NCI-H1417 treated with DMSO at 0.1 percent for 48 hours (cell line): Measurements from ENCODE around the gene FHL1.
"Not testable (repeated sequence)": the region's sequence is repeated elsewhere in the genome, so short reads cannot be mapped to it uniquely, and the experiment has no call there.

Source experiments
- DNase-seq: peaks from one replicate; lab custom pipeline; 2025; lab: John Stamatoyannopoulos, UW

FHL1 gene

DNA sequence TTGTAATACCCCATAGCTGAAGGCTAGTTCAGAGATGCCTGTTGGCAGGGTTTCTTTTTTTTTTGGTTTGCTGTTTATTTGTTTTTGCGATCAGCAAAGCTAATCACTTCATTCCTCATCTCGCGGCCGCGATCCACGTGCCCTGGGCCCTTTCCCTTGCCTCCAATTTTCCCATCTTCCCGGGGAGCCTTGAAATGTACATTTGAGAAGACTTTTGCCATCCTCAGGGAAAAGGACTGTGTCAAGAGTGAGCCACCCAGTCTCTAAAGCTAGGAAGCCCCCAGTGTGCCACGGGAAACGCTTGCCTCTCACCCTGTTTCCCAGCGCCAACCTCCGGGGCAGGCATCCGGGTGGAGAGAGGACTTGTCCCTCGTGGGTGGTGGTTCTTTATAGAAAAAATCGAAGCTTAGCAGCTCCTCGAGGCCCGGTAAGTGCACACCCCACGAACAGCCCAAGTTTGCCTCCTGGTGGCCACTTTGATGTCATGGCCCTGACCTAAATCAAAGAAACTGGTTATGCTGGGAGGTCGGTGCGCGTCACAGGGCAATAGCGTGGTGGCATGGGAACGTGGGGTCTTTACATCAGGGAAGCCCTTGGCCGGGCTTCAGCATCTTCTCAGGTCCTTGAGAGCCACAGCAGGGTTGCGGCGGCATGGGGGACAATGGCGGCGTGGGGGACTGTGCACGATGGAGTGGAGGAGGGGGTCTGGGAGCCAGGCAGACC is 61.8 kb downstream of the FHL1 start:
- DNase-seq = no peak

GRCh38 chrX:136209751-136210150 is 62.4 kb downstream of the FHL1 start:
- DNase-seq = no peak

GRCh38 chrX:136210243-136210642 is 62.9 kb downstream of the FHL1 start:
- DNase-seq = no peak

DNA sequence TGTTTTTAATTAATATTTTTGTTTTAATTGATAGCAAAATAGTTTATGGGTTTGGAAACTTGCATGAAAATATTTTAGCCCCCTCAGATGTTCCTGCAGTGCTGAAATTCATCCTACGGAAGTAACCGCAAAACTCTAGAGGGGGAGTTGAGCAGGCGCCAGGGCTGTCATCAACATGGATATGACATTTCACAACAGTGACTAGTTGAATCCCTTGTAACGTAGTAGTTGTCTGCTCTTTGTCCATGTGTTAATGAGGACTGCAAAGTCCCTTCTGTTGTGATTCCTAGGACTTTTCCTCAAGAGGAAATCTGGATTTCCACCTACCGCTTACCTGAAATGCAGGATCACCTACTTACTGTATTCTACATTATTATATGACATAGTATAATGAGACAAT is 63.5 kb downstream of the FHL1 start:
- no peak for DNase-seq

DNA sequence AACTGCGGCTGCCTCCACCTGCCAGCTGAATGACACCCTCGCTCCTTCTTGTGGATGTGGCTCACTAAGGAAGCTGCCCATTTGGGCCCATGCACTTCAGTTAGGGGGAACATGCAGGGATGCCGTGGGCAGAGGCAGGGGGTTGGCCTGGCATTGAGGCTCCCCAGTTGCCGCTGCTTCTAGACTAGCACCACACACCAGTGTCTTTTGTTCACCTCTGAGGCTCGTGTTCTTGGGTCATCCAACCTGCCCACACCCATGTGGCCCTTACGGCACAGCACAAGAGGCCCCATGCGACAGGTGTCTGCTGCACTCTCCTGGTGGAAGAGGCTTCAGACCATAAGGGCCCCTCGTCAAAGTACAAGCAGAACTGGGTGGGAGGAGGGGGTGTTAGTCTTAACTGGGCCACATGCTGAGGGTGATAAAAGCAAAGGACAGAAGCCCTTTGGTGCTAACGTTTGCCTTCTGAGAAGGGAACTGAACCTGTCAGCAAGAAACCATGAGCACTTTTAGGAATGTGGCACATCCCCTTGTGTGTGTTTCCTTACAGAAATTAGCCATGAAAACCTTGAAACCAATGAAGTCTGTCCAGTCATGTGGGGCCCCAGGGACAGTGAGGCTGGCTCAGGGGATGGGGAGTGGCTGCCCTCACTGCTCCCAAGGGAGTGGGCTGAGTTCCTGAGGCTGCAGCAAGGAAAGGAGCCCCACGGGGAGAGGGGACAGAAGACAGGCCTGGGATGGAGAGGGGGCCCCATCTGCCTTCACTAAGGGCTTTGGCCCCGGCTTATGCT is 64.6 kb downstream of the FHL1 start:
- DNase-seq = no peak

DNA sequence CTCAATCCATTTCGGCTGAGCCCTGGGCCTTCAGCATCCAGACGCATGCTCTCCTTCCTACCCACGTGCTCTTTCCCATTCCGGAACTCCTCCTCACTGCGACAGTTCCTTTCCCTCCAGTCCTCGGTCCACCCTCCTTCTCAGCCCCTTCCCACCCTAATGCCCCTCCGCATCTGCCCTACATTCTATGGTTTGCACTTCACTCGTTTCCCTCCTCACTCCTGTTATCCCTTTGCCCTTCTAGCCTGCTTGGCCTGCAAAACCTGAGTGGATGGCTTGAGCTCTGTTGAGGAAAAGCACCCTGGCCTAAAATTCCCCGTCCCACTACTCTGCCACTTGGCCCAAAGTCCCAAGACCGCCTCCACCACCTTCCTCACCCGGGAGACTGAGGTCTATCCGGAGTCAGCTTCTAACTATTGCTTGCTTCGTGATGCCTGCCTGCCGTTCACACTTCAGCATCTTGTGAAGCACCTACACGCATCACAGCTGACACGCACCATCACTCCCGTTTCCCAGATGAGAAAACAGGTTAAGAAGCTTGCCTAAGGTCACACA is 65.3 kb downstream of the FHL1 start:
- no peak for DNase-seq

- DNase-seq = no peak
Measured at GRCh38 chrX:136214551-136214950, 67.2 kb downstream of the FHL1 start.

- DNase-seq = no peak
Measured at GRCh38 chrX:136215559-136215958, 68.2 kb downstream of the FHL1 start.

DNA sequence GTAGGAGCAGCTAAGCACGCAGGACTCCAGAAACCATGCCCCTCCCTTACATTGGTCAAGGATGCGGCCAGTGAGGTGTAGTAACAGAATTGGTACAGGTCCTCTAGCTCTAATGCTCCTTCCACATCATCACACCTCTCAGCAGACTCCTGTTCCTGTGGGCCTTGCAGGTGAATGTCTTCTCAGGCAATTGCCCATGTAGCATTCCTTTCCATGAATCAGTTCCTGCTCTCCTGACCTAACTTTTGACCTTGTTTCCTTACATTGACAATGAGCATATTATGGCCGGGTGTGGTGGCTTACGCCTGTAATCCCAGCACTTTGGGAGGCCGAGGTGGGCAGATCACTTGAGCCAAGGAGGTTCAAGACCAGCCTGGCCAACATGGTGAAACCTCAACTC is 72.6 kb downstream of the FHL1 start:
- no peak for DNase-seq

DNA sequence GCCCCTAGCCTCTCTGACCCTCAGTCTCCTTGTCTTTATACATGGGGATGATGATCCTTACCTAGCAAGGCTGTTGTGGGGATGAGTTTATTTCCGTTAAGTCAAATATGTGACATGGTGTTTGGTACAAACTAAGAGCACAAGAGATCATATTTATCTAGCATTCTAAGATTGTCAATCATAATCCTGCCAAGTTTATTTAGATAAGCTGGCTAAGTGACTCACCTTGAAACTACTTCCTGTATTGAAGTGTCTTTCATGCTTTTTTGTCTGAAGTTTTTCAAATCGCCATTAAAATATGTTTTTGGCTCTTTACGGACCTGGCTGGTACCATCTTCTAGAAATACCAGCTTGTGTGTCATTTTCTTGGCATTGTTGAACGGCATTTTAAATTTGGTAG is 73.2 kb downstream of the FHL1 start:
- no peak for DNase-seq

DNA sequence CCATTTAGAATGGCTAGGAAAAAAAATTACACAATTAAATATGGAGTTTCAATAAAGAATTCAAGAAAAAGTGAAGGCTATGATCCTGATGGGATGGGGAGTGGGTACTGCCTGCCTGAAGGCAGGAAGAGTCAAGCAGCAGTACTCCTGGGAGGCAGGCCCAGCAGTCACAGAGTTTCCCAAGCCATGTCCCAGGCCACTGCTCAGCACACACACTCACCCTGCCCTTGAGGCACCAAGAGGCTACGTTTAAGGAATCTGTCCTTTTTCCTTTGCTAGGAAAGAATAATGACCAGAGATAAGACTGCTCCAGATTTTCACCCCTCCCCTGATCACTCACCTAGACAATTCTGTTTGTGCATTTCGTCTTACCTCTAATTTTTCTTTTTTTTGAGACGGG is 73.6 kb downstream of the FHL1 start:
- no peak for DNase-seq

DNA sequence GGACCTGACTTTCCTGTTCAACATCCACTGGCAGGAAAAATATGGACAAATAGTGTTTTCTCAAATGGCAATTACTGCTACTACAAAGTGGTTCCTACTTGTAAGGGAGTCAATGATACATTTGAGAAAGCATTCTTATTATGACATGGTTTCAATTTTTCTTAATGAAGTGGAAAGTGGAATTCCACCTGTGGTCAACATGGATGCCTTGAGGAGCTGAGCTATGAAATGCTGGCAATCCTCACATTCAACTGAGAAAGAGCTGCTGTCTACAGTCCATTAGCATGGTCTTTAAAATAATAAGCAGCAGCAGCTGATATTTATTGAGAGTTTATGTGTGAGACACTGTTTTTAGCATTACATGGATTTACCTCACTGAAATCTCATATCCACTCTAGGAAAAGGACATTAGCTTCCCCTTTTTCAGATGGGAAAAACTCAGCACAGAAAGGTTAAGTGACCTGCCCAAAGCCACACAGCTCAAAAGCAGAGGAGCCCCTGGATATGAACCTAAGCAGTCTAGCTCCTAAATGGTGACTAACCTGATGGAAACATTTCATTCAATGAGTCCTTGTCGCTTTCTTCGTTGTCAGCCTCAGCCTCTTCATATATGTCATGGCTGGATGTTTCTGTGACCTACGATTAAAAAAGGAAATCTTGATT is 74.6 kb downstream of the FHL1 start:
- no peak for DNase-seq

- no peak for DNase-seq
Measured at GRCh38 chrX:136227074-136227473, 79.7 kb downstream of the FHL1 start.

- no peak for DNase-seq
Measured at GRCh38 chrX:136227948-136228838, 80.9 kb downstream of the FHL1 start.

- DNase-seq = no peak
Measured at GRCh38 chrX:136228839-136229207, 81.5 kb downstream of the FHL1 start.

- DNase-seq = no peak
Measured at GRCh38 chrX:136237074-136237473, 89.7 kb downstream of the FHL1 start.

GRCh38 chrX:136237849-136238248 is 90.5 kb downstream of the FHL1 start:
- not testable (repeated sequence) for DNase-seq

GRCh38 chrX:136246201-136246600 is 98.9 kb downstream of the FHL1 start:
- DNase-seq = no peak

GRCh38 chrX:136250191-136251040 is 103.1 kb downstream of the FHL1 start:
- DNase-seq = no peak

- DNase-seq = no peak
Measured at GRCh38 chrX:136251041-136251991, 104.0 kb downstream of the FHL1 start, which contains the start of gene MAP7D3. TSS of gene MAP7D3 (minus strand) at chrX:136251400. CDS start at chrX:136251358, 42 bp downstream.
